Choroid plexus epithelial cell (primary cell): ENCODE measurements around the gene AHSG.

Source experiments
- DNase-seq: peaks from one replicate; pipeline ENCODE4 v3.0.0-alpha.2; 2010; ENCODE audit warnings: low read depth
- H3K4me3 ChIP-seq: 2 replicates; pipeline ENCODE4 v1.5.1; 2011; ENCODE audit warnings: low read depth, mild to moderate bottlenecking, control low read depth, low read length, moderate library complexity
- TF ChIP-seq, protein P1 (sequence below): conservative IDR thresholded peaks from 2 replicates; pipeline ENCODE4 v1.5.1; 2011; ENCODE audit warnings: low read depth, mild to moderate bottlenecking, control low read depth, inconsistent platforms, low read length, moderate library complexity

The AHSG gene

DNA sequence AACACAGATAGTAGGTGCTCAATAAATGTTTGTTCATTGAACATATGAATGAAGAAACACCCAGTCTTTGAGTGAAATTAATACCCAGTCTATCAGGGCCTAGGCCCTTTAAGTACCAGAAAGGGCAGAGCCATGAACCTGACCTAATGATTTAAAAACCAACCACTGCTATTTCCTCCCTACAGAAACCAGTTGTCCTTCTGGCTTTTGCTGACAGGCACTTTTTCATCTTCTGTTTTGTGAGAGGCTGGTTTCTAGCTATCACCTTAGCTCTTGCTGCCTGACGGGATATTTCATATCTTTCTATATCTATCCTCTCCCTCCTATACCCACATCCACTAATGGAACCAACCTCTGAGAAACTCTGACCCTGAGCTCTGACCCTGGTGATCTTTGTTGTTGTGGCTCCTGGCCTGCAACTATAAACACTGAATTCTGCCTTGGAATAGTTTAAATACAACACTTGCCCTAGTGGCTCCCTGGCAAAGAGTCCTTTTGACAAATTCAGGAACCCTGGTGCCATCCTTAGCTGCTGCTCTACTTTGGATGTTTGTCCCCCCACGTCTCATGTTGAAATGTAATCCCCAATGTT, 4.1 kb upstream of the AHSG start:
- no peak for DNase-seq
- H3K4me3 ChIP-seq, result no peak overlapping the region
- TF ChIP-seq, protein P1, sequence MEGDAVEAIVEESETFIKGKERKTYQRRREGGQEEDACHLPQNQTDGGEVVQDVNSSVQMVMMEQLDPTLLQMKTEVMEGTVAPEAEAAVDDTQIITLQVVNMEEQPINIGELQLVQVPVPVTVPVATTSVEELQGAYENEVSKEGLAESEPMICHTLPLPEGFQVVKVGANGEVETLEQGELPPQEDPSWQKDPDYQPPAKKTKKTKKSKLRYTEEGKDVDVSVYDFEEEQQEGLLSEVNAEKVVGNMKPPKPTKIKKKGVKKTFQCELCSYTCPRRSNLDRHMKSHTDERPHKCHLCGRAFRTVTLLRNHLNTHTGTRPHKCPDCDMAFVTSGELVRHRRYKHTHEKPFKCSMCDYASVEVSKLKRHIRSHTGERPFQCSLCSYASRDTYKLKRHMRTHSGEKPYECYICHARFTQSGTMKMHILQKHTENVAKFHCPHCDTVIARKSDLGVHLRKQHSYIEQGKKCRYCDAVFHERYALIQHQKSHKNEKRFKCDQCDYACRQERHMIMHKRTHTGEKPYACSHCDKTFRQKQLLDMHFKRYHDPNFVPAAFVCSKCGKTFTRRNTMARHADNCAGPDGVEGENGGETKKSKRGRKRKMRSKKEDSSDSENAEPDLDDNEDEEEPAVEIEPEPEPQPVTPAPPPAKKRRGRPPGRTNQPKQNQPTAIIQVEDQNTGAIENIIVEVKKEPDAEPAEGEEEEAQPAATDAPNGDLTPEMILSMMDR, result no peak

DNA sequence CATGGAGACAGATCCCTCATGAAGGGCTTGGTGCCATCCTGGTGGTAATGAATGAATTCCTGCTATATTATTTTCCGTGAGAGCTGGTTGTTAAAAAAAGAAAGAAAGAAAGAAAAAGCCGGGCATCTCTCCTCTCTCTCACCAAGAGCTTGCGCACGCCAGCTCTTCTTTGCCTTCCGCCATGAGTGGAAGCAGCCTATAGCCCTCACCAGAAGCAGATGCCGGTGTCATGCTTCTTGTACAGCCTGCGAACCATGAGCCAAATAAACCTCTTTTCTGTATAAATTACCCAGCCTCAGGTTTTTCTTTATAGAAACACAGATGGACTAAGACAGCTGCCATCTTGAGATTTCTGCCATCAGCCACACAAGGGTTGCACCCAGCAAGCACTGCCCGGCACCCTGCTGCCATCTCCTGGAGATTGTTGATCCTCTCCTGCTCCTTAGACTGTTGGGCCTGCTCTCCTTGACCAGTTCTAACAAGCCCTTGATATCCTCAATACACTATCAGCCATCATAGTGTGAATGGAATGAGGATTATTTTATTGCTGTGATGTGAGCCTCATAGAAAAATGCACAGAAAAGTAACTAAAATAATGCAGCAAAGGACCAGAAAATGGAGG, 3.5 kb upstream of the AHSG start:
- DNase-seq, result peak; percentile 35
- TF ChIP-seq, protein P1, result peak; percentile 37

DNA sequence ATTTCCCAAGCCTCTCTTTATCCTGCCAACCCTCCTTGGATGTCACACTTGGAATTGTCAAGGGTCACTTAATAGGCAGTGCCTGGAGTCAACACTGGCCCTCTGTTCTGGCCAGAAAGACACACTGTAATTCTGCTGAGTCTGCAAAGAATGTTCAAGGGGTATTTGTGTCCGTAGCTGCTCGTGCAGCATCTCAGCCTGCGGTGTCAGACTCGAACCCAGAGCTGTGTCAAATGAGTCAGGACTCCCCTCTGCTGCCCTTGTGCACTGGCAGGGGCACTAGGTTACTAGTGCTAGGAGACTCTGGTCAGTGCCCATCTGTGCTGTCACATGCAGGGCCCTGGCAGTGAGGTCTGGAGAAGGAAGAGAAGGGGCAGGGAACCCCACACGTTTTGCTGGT, 795 bp upstream of the AHSG start:
- DNase-seq, result no peak
- no peak overlapping the region for H3K4me3 ChIP-seq
- TF ChIP-seq, protein P1, result no peak

More for the DNA sequence above, 3.5 kb upstream of the AHSG start:
- H3K4me3 ChIP-seq, result no peak overlapping the region

DNA sequence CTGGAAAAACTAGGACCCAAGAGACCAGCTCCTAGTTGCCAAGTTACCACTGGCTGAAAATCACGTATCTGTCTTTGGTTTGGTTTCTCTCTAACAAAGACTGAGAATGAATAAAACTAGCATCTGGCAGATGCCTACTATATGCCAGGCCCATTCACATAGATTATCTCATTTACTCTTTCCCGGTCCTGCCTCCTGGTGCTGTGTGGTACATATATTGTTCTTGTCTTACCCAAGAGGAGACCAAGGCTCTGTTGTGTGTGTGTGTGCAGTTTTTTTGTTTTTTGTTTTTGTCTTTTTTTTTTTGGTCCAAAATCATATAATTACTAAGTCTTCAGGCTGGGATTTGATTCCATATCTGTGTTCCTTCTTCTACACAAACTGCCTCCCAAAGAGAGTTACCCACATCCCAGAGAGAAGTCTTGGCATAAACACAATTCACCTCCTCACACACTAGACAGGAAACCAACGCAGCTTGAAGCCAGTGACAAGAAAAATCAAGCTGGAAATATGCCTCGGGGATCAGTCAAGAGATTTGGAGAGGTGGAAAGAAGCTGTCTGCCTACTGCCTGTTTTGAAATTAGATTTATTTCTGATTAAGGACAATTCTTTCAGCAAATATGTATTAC, 891 bp downstream of the AHSG start:
- TF ChIP-seq, protein P1, result no peak
- peak; percentile 50 for DNase-seq
- H3K4me3 ChIP-seq, result no peak overlapping the region

DNA sequence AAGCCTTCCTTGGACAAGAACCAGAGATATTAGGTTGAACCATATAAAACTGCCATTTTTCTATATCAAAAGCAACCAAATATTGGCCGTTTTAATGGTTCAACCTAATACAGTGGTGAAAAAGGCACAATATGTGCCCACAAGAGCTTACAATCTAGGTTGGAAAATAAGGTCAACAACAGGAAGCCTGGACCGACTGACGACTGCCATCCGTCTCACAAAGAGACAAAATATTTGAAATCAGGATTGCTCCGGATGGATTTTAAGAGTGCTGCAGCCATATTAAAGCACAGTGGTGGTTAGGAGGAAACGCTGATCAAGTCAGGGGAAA, 1.4 kb downstream of the AHSG start:
- H3K4me3 ChIP-seq, result no peak overlapping the region
- TF ChIP-seq, protein P1, result no peak
- DNase-seq, result no peak

DNA sequence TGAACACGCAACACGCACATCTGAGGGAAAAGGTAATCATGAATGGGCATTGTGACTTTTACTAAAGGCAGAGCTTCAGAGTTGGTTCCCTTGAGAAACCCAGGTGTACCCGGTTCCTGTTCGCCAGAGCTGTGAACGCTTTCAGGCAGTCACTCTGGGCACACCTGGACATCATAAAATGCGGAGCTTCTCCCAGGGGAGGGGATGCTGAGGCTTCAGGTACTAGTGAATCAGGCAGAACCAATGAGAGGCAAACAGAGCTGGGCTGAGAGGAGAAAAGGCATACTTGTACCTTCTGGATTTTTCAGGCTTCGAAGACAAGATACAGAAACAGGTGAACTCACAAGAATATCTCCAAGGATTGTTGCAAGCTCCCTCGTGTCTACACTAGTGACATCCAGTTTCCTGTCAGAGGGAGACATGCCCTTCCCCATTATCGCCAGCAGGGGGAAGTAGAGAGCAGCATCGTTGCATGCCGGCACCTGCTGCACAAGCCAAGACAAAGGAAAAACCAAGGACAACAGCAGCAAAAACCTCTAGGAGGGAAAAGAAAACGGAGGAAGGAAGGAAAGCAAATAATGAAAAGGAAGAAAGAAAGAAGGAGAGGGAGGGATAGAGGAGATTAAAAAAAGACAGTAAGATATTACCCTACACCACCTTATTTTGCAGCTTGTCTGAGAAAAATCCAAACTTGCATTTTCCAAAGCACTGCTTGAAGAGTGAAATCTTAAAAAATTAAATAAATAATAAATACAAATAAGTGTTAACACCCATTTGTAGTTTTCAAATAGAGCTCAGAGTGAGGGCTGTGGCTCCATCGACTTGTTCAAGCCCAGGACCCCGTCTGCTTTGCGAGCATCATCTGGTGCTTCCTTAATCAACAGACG, 2.0 kb downstream of the AHSG start:
- H3K4me3 ChIP-seq, result no peak overlapping the region
- TF ChIP-seq, protein P1, result peak; percentile 98
- peak; percentile 81 for DNase-seq
